SKM-1 treated with dmso at 0.1 percent for 144 hours (cell line): ENCODE results near the gene AKAP3.

Experiments
- DNase-seq: peaks from one replicate; lab custom pipeline; 2025; ENCODE audit not compliant: unreplicated experiment; lab: John Stamatoyannopoulos, UW

AKAP3 gene

DNA sequence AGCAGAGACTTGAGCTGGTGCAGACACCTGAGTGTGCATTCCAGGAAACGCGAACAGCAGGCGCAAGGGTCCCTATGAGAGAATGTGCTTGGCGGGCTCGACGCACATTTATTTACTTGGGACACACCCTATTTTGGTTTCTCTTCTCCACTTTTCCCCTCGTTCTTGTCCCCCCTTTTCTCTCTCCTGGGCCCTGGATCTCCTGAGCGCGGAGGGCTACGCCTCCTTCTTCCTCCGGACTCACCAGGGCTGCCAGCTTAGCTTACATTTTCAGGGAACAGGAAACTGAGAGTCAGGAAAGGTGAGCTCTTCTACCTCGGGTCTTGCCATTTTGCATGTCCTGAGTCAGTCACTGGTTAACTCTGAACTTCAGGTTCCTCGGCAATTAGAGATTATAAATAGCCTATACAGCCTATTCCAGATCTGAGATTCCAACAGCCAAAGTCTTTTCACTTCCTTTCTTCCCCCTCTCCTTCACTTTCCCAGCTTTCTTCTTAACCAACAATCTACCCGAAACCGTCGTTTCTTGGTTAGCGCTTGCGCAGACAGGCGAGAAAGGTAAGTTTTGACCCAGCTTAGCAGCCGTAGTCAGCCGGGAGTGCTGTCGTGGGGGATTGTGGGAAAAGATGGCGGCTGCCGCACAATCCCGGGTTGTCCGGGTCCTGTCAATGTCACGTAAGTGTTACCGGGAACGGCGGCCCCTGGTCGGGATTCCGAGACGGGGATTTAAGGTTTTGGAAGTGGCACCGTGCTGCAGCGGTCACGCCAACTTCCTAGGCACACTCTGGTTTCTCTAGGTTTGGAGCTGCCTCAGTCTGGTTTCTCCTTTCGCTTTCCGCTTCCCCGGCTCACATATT, at the start of gene AKAP3, which contains the start of gene NDUFA9:
AKAP3 (minus strand) TSS at position 551 of the 857 bp plus-strand sequence. CDS start 10,855 bp downstream, outside the sequence.
NDUFA9 (plus strand) TSS at position 614 of the 857 bp plus-strand sequence; CDS start at position 627, 13 bp downstream.
- peak; percentile 19 for DNase-seq

DNA sequence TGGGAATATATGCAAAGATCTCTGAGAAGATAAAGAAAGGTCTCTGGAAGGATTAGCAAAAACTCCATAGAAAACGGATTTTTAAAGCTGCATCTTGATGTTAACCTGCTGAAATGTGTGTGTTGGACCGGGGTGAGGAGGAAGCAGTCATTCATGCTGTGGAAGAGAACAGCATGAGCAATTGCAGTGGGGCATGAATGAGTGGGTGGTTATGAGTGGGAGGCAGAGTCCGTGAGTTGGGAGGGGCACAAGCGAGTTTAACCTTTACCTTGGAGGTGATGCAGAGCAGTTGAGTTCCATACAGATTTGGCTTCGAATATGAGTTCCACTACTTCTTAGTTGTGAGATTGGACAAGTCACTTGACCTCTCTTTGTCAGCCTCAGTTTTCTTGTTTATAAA, 41.9 kb upstream of the AKAP3 start:
- DNase-seq: no peak

DNA sequence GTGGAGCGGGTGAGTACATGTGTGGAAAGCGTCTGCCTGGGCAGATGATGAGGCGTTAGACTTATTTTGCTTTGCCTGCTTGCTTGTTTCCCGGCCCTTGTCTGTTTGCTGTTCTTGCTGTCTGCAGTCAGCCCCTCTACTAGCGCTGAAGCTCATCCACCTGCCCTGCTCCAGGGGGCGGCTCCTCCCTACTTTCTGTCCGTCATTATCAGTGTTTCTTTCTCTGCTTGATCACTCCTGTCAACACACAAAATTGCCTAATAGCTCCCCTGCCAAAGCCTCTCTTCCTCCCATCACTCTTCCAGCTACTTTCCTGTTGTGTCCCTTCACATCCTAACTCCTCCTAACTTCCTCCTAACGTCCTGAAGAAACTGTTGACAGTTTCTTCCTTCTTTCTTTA, 36.5 kb upstream of the AKAP3 start:
- DNase-seq: no peak

DNA sequence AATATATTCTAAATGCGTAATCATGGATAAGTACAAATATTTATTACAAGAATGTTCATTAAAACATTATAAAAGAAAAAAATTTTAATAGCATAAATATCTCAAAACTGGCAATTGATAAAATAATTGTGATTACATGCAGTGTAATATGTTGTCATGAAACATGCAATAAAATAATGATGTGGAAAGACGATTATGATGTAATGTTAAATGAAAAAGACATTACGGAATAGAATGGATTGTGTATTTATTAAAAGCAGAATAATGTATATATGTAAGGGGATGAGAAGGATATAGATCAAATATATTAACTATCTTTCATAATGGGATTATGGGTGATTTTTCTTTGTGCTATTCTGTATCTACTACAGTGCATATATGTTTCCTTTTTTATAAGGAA, 32.9 kb upstream of the AKAP3 start:
- DNase-seq: no peak

DNA sequence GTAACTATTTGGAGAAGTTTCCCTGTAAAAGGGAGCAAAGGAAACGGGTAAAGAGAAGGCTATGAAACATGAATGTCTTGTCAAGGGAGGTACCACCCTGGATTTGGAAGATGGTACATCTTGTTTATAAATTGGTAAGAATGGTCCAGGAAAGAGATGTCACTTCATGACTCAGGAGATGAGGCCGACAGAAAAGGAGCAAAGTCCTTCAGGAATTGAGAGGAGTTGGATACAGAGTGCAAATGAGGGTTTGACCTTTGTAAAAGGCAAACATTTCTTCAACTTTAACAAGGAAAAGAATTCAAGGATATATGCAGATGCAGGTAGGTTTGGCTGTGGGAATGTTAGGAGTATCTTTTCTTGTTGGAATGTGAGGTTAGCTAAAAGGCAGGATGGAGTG, 30.9 kb upstream of the AKAP3 start:
- no peak for DNase-seq

DNA sequence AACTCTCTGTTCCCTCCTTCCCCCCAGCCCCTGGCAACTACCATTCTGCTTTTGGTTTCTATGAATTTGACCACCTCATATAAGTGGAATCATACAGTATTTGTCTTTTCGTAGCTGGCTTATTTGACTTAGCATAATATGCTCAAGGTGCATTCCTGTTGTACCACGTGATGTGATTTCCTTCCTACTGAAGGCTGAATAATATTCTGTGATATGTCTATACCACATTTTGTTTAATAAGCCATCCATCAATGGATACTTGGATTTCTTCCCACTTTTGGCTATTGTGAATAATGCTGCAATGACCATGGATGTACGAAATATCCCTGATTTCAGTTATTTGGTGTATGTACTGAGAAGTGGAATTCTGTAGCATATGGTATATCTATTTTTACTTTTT, 16.4 kb upstream of the AKAP3 start:
- no peak for DNase-seq

DNA sequence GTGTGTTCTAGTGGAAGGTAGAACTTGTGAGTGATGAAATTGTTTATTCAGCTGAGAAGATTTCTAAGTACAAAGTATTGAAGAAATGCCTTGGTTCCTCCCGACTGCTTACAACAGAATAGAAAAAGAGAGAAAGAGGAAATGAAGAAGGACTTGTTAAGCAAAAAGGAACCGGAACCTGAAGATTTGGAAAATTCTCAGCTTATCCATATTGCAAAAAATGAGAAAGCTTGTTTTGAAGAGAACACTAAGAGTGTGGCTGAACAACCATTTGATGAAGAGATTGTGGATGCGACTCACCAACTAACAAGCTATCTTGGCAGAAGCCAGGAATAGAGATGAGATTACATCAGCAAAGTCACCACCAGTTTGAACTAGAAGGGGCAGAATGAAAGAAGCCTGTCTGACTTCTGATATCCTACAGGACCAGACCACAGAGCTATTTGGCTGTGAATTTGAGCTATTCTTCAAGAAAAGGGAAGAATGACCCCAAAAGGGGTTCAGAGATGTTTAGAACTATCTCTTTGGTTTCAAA, 15.2 kb upstream of the AKAP3 start:
- DNase-seq: no peak

DNA sequence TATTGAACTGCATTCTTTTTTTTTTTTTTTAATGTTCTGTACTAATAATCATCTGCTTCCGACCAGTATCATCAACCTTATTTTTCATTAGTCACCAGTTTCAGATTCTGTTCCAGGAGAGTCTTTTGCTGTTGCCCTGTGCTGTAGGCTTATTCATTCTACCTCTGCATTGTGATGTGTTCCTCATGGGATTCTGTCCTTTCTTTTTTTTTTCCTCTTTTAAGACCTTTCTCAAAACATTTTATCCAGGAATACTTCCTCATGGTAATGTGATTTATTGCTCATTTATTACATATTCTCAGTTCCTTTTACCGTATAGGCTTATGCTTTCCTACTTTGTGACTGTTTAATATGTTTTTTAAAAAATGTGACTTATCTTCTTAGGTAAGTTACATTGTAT, 4.8 kb upstream of the AKAP3 start:
- no peak for DNase-seq

DNA sequence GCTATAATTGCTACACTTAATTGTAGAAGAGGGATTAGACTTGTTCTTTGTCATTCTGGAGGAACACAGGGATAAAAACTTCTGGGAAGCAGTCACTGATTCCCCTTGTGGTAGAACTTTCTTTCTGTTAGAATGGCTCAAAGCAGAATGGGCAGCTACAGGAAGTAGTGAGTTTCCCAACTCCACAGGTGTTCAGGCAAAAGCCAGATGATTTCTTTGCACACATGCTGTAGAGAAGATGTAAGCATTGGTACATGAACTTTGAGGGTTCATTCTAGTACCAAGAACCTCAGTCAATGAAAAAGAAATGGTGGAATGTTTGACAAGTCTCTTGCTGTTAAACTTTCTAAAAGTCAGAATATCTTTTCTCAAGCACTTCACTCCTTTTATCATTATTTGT, 4.4 kb upstream of the AKAP3 start:
- DNase-seq: no peak

DNA sequence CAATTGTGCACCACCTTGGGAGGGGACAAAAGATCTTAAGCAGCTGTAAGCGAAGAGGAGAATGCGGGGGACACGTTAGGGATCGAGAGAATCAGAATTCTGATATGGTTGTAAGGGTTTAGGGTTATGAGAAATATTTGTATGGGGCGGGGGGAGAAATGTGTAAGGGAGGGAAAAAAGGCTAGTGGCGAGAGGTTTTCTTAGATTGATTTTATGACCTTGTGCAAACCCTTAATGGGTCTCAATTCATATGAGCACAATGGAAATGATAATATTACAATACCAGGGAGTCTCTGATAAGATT, 459 bp upstream of the AKAP3 start:
- no peak for DNase-seq

DNA sequence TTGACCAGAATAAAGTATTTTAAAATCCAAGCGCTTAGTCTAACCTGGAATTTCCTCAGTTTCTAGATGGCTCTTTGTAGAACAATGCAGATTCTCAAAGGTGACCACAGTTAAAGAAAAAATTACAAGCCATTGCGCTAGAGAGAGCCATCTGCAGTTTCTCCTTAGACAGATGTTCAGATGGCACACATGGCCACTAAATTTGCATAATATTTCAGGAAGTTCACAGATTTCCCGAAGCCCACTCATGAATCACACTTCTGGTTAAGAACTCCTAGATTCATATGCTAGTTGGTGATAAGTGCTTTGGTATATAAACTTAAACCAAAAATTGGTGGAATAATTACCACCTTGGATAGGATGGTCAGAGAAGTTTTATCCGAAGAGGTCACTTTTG, 749 bp downstream of the AKAP3 start:
- DNase-seq: no peak

DNA sequence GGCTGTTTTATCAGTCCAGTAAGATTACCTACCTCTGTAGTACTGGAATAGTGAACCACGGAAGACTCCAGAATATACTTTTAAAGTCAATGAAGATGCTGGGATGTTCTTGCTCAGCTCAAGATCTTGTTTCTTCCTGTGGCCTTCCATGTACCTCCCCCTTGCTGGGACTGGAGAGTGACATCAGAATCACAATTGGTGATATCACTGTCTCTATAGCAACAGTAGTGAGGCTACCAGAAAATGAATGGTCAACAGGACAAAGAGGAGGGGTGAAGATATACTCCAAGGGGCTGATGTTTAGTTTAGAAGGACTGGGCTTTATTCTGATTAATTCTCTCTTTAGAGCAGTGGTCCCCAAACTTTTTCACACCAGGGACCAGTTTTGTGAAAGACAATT, 3.8 kb downstream of the AKAP3 start:
- DNase-seq: no peak

DNA sequence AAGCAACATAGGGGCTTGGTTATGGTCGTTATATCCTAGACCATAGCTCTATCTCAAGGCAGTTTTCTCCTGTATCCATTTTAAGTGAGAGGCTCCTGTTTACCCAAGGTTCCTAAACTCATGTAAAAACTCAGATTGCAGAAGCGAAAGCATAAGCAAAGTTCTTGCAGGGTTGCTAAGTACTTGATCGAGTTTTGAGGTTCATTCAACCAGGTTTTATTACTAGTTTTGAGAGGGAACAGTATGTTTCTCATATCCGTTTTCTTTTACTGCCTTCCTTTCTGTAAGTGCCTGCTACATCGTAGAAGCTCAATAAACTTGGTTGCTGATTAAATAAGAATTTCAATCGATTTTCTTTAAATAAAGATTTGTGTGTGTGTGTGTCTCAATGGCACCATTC, 5.1 kb downstream of the AKAP3 start:
- no peak for DNase-seq

DNA sequence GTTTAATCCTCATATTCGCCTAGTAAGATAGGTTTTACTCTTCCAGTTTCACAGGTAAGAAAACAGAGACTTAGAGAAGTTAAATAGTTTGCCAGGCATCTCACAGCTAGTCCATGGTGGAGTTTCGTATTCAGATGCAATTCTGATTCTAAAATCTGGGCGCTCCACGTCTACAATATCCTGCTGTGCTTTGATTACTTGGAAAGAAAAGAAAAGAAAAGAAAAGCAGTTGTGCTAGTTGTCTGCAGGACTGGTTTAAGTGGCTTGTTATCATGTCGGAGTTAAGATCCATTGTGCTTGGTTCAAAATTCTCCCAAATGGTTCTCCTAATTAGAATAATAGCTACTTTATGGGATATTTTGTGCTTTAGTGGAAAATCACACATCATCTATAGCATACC, 18.6 kb downstream of the AKAP3 start:
- DNase-seq: no peak

DNA sequence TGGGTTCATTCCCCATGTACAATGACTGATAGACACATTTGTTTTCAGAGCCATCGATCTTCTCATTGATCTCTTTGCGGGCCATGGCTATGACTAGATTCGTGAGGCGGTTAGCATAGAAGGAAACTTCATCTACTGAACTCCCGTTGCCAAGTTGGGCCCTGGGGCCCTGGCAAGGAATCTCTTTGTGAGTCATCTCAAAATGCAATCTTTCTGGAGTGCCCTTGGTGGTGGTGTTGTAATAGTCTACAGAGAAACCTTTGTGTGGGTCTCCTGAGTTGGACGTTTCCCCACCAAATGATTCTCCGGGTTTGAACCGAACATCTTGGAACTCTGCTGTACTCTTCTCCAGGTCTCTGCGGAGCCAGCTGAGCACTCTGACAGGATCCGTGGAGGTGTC, 20.4 kb downstream of the AKAP3 start:
- no peak for DNase-seq

DNA sequence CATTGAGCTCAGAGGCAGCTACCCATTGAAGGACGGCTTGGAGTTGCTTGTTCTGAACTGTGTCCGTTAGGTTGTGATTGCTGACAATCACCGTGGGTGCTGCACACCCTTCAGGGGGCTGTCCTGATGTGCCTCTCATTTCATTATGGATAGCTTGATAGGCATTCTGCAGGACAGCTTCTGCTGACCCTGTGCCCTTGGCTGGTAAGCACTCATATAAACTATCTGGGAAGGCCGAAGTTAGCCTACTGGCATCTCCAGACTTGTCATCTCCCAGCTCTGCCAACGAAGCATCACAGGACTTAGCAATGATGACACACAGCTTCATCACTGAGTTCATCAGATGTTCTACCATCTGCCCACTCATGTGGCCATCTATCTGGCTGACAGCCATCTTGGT, 22.3 kb downstream of the AKAP3 start:
- no peak for DNase-seq

DNA sequence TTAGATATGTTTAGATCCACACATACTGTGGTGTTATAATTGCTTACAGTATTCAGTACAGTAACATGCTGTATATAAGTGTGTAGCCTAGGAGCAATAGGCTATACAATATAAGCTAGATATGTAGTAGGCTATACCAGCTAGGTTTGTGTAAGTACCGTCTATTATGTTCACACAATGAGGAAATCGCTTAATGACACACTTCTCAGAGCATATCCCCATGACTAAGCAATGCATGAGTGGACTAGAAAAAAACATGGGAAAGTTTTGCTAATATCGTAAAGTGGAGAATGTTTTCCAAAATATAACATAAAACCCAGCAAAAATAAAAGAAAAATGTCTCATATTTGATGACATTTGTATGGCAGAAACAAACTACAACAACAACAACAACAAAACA, 27.3 kb downstream of the AKAP3 start:
- DNase-seq: no peak

DNA sequence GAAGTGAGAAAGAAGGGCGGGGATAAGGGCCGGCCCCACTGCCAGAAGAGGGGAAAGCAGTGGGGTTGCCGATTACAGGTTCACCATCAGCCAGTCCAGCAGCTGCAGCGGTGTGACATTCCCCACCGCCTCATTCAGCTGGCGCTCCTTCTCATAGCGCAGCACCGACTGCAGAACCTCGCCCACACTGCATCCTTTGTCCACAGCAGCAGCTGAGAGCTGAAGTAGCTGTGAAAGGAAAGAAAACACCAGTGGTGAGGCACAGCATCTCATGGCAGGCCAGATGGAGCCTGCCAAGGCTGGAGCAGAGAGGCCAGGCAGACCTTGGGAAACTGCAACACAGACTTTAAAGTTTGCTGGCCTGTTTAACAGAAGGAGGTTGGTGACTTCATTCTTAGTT, 33.2 kb downstream of the AKAP3 start:
- DNase-seq: no peak

DNA sequence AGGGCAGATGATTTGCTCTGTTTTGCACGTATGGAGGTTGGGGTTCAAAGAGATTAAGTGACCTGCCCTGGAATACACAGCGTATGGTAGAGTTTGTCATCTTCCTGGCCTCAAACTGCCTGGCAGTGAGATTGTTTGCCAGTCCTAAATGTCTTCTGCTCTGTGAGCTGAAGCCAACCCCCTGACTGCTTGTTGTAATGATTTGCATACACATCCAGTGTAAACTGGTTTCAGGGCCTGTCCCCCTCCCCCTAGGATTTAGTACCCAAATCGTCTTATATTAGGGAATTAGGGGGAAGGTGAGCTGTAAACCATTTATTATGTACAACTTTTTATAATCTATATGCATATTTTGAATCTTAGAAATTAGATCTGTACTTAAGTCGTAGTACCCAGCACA, 38.4 kb downstream of the AKAP3 start:
- DNase-seq: no peak

DNA sequence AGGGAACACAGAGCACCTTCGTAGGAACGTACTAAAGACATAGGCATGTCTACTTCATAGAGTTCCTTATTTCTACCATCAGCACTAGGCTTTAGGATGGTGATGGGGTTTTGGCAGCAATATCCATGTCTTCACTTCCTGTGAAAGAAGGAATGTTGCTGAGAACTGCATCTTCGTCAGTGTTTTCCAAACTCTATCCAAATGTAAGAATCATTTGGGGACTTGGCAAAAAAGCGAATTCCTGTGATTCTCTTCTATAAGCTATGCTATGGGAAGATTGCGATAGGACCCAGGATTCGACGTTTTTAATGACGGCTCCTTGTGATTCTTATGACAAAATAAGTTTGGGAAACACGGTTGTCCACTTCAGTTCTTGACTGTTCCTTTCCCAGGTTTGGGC, 39.8 kb downstream of the AKAP3 start:
- no peak for DNase-seq

DNA sequence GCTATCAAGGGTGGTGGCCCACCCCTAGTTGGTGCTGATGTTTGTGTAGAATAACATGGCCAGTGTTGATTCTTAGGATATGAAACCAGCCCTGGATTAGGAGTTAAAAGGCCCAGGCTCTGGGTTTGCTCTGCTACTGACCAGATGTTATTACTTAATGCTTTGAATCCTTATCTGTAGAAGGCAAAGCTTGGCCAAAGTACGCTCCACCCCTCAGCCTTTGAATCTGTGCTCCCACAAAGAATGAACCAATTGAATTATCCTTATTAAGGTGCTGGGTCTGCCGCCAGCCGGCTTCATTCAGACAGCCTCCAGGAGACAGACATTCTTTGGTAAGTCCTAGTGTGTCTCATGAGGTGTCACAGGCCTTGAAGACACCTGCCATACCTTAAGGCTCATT, 41.8 kb downstream of the AKAP3 start:
- no peak for DNase-seq

DNA sequence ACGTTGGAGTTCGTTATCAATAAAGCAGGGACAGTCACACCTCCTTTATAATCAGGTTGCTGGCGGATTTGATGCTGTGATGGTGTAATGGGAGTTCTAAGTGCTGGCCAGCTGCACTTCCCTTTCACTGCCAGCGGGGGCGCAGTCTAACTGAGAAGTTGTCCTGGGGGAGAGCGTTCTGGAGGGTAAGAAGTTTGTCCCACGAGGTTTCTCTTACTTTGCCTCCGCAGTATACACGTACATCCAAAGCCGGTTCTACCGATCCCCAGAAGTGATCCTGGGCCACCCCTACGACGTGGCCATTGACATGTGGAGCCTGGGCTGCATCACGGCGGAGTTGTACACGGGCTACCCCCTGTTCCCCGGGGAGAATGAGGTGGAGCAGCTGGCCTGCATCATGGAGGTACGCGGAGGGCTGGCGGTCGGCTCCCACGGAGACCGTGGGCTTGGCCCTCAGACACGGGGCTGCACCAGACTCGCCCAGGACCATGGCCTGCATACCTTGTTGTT, 44.1 kb downstream of the AKAP3 start:
- peak; percentile 73 for DNase-seq

DNA sequence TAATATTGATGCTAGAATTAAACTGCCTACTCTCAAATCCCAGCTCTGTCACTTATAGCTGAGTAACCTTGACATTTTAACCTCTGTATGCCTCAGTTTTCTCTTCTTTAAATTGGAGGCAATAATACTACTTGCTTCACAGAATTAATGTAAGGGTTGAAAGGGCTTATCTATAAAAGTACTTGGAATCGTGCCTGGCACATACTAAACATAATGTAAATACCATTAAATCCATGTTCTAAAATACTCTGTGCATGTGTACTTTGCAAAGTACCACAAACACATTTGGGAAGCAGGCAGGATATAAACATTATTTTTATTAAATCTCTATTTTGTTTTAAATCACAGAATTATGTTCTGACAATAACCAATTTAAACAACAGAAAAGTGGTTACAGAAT, 44.9 kb downstream of the AKAP3 start:
- DNase-seq: no peak
